ENCODE results near the gene COLGALT1. TPM values are rescaled to one million over a fixed set of nuclear protein-coding genes. Genes with fewer than 3 reads are reported as not detected.
A peak's percentile ranks its signal among the peaks of the same experiment; 100 is the strongest.
"Not testable (repeated sequence)": the region's sequence is repeated elsewhere in the genome, so short reads cannot be mapped to it uniquely, and the experiment has no call there.

The COLGALT1 gene
- total RNA-seq, 2 experiments from 2014 or later: 62.1 to 64.2 TPM

GRCh38 chr19:17582613-17583012 lies 27.2 kb downstream of the COLGALT1 start:
- Mint-ChIP-seq H3K9me3 (no peaks in the 10 kb centered on the region), H3K4me3 (no peak overlapping the region), H3K36me3 (ENCODE audit: low read depth) (peaks cover 43% of the 10 kb centered on the region), H3K4me1 (ENCODE audit: low read depth) (no peaks in the 10 kb centered on the region), H3K27me3 (no peaks in the 10 kb centered on the region), H3K27ac (no peak overlapping the region)
- no peak for DNase-seq
- intact Hi-C loops (cut with micrococcal nuclease): no loop called here
- CTCF ChIA-PET: interaction anchor here (1.0 kb wide), 1 partner anchor 9 kb away, joined by 3 read pairs; no protein-coding TSS in a partner anchor
- ATAC-seq: no peak
- no peak for TF ChIP-seq CTCF (IDR thresholded peaks at IDR 0.05)
- POLR2A ChIA-PET: interaction anchor here (1.2 to 1.8 kb wide), 2 partner anchors 14 to 23 kb away, joined by 3 to 6 read pairs; no protein-coding TSS in a partner anchor

- no peak for ATAC-seq
- Mint-ChIP-seq H3K4me3 (no peak overlapping the region), H3K9me3 (no peaks in the 10 kb centered on the region), H3K27ac (no peak overlapping the region), H3K27me3 (no peaks in the 10 kb centered on the region), H3K4me1 (ENCODE audit: low read depth) (no peaks in the 10 kb centered on the region), H3K36me3 (ENCODE audit: low read depth) (peaks cover 30% of the 10 kb centered on the region)
- POLR2A ChIA-PET: no interaction called here
- DNase-seq: no peak
- intact Hi-C loops (cut with micrococcal nuclease): no loop called here
- CTCF ChIA-PET: interaction anchor here (1.3 to 1.5 kb wide), 2 partner anchors 10 to 13 kb away, joined by 3 to 5 read pairs; no protein-coding TSS in a partner anchor
- TF ChIP-seq CTCF (IDR thresholded peaks at IDR 0.05): no peak
Observed at GRCh38 chr19:17584132-17584531, 28.7 kb downstream of the COLGALT1 start.

GRCh38 chr19:17585395-17585794 lies 29.9 kb downstream of the COLGALT1 start:
- ChIA-PET CTCF (interaction anchor here (0.6 to 1.5 kb wide), 4 partner anchors 12 to 255 kb away, joined by 3 to 6 read pairs (median 5); no protein-coding TSS in a partner anchor), POLR2A (interaction anchor here (0.7 to 0.8 kb wide), 3 partner anchors 9 to 254 kb away, joined by 3 read pairs; no protein-coding TSS in a partner anchor)
- H3K27me3 Mint-ChIP-seq; intact Hi-C loops (cut with micrococcal nuclease); DNase-seq; H3K9me3 Mint-ChIP-seq; H3K4me3 Mint-ChIP-seq; H3K27ac Mint-ChIP-seq; ATAC-seq; H3K4me1 Mint-ChIP-seq (ENCODE audit: low read depth): not testable (repeated sequence)
- peaks cover 18% of the 10 kb centered on the region for H3K36me3 Mint-ChIP-seq (ENCODE audit: low read depth)

- intact Hi-C loops (cut with micrococcal nuclease): no loop called here
- Mint-ChIP-seq H3K4me1 (ENCODE audit: low read depth) (no peaks in the 10 kb centered on the region), H3K27ac (no peak overlapping the region), H3K4me3 (no peak overlapping the region), H3K9me3 (no peaks in the 10 kb centered on the region), H3K36me3 (ENCODE audit: low read depth) (no peaks in the 10 kb centered on the region), H3K27me3 (peaks cover 6% of the 10 kb centered on the region)
- TF ChIP-seq CTCF (IDR thresholded peaks at IDR 0.05): no peak
- ChIA-PET CTCF (no interaction called here), POLR2A (no interaction called here)
- no peak for DNase-seq
- peak; percentile 65 for ATAC-seq
Observed at GRCh38 chr19:17590866-17591265, 35.4 kb downstream of the COLGALT1 start.

- H3K4me3 Mint-ChIP-seq; intact Hi-C loops (cut with micrococcal nuclease); H3K9me3 Mint-ChIP-seq; H3K4me1 Mint-ChIP-seq (ENCODE audit: low read depth); ATAC-seq; H3K27me3 Mint-ChIP-seq; H3K36me3 Mint-ChIP-seq (ENCODE audit: low read depth); H3K27ac Mint-ChIP-seq; DNase-seq; POLR2A ChIA-PET; CTCF ChIA-PET: not testable (repeated sequence)
Observed at GRCh38 chr19:17594296-17594695, 38.8 kb downstream of the COLGALT1 start.

GRCh38 chr19:17598063-17598462 lies 42.6 kb downstream of the COLGALT1 start:
- intact Hi-C loops (cut with micrococcal nuclease); POLR2A ChIA-PET: not testable (repeated sequence)

More at GRCh38 chr19:17598063-17598462, 42.6 kb downstream of the COLGALT1 start:
- H3K4me3 Mint-ChIP-seq; DNase-seq; ATAC-seq; H3K27ac Mint-ChIP-seq; H3K36me3 Mint-ChIP-seq (ENCODE audit: low read depth); H3K9me3 Mint-ChIP-seq; H3K4me1 Mint-ChIP-seq (ENCODE audit: low read depth); CTCF ChIA-PET: not testable (repeated sequence)
- H3K27me3 Mint-ChIP-seq: peaks cover 14% of the 10 kb centered on the region

All from activated CD8-positive, alpha-beta T cell treated with anti-CD3 and anti-CD28 coated beads for 36 hours (primary cell).